CD8-positive, alpha-beta memory T cell (primary cell): ENCODE measurements around the gene ZNF212. TPM values are rescaled to one million over a fixed set of nuclear protein-coding genes. Genes with fewer than 3 reads are reported as not detected.
"Not testable (repeated sequence)": the region's sequence is repeated elsewhere in the genome, so short reads cannot be mapped to it uniquely, and the experiment has no call there.

Source experiments
- CTCF ChIA-PET: fragments of 350-600 bp; sonication (Branson Sonifier 250); formaldehyde crosslinking; loops from one replicate; lab custom pipeline; 2021; ENCODE audit warnings: antibody characterized with exemption; lab: Charles Lee
- POLR2A ChIA-PET: fragments of 350-600 bp; sonication (Branson Sonifier 250); formaldehyde crosslinking; loops from one replicate; lab custom pipeline; 2021; ENCODE audit warnings: antibody characterized with exemption; lab: Charles Lee
- DNase-seq, 5 donors: peaks; one replicate each; pipeline versions ENCODE4 v3.0.0 to v3.0.0-alpha.2; 2020 to 2022; ENCODE audit warnings: mixed read lengths in 1 of 5
- H3K27ac ChIP-seq: one replicate; pipeline ENCODE4 v1.7.0; 2013; ENCODE audit warnings: low read depth, mild to moderate bottlenecking, low read length, moderate library complexity
- H3K27me3 ChIP-seq: 2 replicates; pipeline ENCODE4 v1.7.0; 2013; ENCODE audit warnings: low read length, mild to moderate bottlenecking; ENCODE audit not compliant: insufficient read depth, poor library complexity, severe bottlenecking
- H3K36me3 ChIP-seq: 2 replicates; pipeline ENCODE4 v1.7.0; 2013; ENCODE audit warnings: mild to moderate bottlenecking, low read length, moderate library complexity; ENCODE audit not compliant: insufficient read depth
- H3K4me1 ChIP-seq: 2 replicates; pipeline ENCODE4 v1.7.0; 2013; ENCODE audit warnings: mild to moderate bottlenecking, low read length, moderate library complexity; ENCODE audit not compliant: insufficient read depth
- H3K4me3 ChIP-seq: 2 replicates; pipeline ENCODE4 v1.7.0; 2013; ENCODE audit warnings: mild to moderate bottlenecking, low read length
- H3K9me3 ChIP-seq: 2 replicates; pipeline ENCODE4 v1.7.0; 2013; ENCODE audit warnings: mild to moderate bottlenecking, low read length
- H3K27ac Mint-ChIP-seq, 8 donors: one replicate each; pipeline ENCODE4 v1.8.0; 2020 to 2021; ENCODE audit warnings: mixed read lengths in 8 of 8, mild to moderate bottlenecking in 6 of 8, inconsistent platforms in 3 of 8, moderate library complexity in 3 of 8
- H3K27me3 Mint-ChIP-seq, 2 donors: one replicate each; pipeline ENCODE4 v1.8.0; 2020 to 2021; ENCODE audit warnings: mixed read lengths in 2 of 2, mild to moderate bottlenecking in 1 of 2, moderate library complexity in 1 of 2
- H3K36me3 Mint-ChIP-seq, 3 donors: one replicate each; pipeline ENCODE4 v1.8.0; 2020 to 2021; ENCODE audit warnings: mixed read lengths in 3 of 3, inconsistent platforms in 1 of 3, mild to moderate bottlenecking in 1 of 3
- H3K4me1 Mint-ChIP-seq, 3 donors: one replicate each; pipeline ENCODE4 v1.8.0; 2020 to 2021; ENCODE audit warnings: mixed read lengths in 3 of 3, inconsistent platforms in 1 of 3, mild to moderate bottlenecking in 1 of 3
- H3K4me3 Mint-ChIP-seq, 7 donors: one replicate each; pipeline ENCODE4 v1.8.0; 2020 to 2021; ENCODE audit warnings: mixed read lengths in 7 of 7, mild to moderate bottlenecking in 6 of 7, moderate library complexity in 4 of 7, inconsistent platforms in 2 of 7
- H3K9me3 Mint-ChIP-seq, 5 donors: one replicate each; pipeline ENCODE4 v1.8.0; 2020 to 2022; ENCODE audit warnings: mixed read lengths in 5 of 5, mild to moderate bottlenecking in 3 of 5, moderate library complexity in 2 of 5, inconsistent platforms in 1 of 5
- polyA plus RNA-seq: library from polyadenylated mRNA; unstranded; fragments of 300-500 nt; fragmentation: Illumina TruSeq; gene quantifications from one replicate; pipeline ENCODE4 v1.2.3, GENCODE V29; 2021
- total RNA-seq, 2 experiments: library from RNA; stranded (reverse); gene quantifications; one replicate each; pipeline ENCODE4 v1.2.3, GENCODE V29; 2021

The ZNF212 gene
- total and polyA plus RNA-seq, 3 experiments from 2014 or later: 8.6 to 16.6 (median 14.7) TPM

- H3K4me1 ChIP-seq, H3K27me3 ChIP-seq, H3K4me3 ChIP-seq, H3K4me3 Mint-ChIP-seq, H3K27ac ChIP-seq, POLR2A ChIA-PET, DNase-seq, H3K9me3 ChIP-seq, H3K27ac Mint-ChIP-seq, H3K27me3 Mint-ChIP-seq, H3K9me3 Mint-ChIP-seq: not testable (repeated sequence)
- H3K36me3 Mint-ChIP-seq: peaks cover 0 to 58% (median 10%) of the 10 kb centered on the region in 3 donors
- H3K4me1 Mint-ChIP-seq: peaks cover 13 to 30% (median 27%) of the 10 kb centered on the region in 3 donors
- peaks cover 35% of the 10 kb centered on the region for H3K36me3 ChIP-seq
- CTCF ChIA-PET: interaction anchor here (1.2 to 3.6 kb wide), 2 partner anchors 10 to 11 kb away, joined by 4 to 20 read pairs; partner anchors contain the start of gene ZNF783
Measured at GRCh38 chr7:149250151-149250550, 10.7 kb downstream of the ZNF212 start.

DNA sequence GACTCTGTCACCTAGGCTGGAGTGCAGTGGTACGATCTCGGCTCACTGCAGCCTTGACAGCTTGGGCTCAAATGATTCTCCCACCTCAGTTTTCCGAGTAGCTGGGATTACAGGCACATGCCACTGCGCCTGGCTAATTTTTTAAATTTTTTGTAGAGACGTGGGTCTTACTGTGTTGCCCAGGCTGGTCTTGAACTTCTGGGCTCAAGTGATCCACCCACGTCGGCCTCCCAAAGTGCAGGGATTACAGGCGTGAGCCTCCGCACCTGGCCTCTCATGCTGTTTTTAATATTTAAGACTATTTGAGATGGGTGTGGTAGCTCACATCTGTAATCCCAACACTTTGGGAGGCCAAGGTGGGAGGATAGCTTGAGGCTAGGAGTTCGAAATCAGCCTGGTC lies 12.1 kb downstream of the ZNF212 start:
- H3K27ac ChIP-seq, H3K27me3 ChIP-seq, H3K9me3 ChIP-seq, H3K4me3 Mint-ChIP-seq, H3K4me3 ChIP-seq, H3K27ac Mint-ChIP-seq, H3K4me1 ChIP-seq, H3K27me3 Mint-ChIP-seq, DNase-seq, H3K9me3 Mint-ChIP-seq: not testable (repeated sequence)
- Mint-ChIP-seq H3K36me3 (peaks cover 0 to 66% (median 16%) of the 10 kb centered on the region in 3 donors), H3K4me1 (peaks cover 6 to 19% (median 18%) of the 10 kb centered on the region in 3 donors)
- CTCF ChIA-PET: interaction anchor here (3.6 kb wide), 1 partner anchor 10 kb away, joined by 20 read pairs; the partner anchor contains the start of gene ZNF783
- peaks cover 41% of the 10 kb centered on the region for H3K36me3 ChIP-seq
- POLR2A ChIA-PET: interaction anchor here (0.6 kb wide), 1 partner anchor 11 kb away, joined by 4 read pairs; no protein-coding TSS in a partner anchor

- H3K27me3 ChIP-seq: no peaks in the 10 kb centered on the region
- Mint-ChIP-seq H3K36me3 (peaks cover 0 to 69% (median 16%) of the 10 kb centered on the region in 3 donors), H3K27me3 (no peaks in the 10 kb centered on the region), H3K4me1 (peaks cover 6 to 19% (median 18%) of the 10 kb centered on the region in 3 donors), H3K9me3 (no peaks in the 10 kb centered on the region), H3K27ac (no peak overlapping the region), H3K4me3 (no peak overlapping the region)
- no peaks in the 10 kb centered on the region for H3K4me1 ChIP-seq
- ChIA-PET CTCF (interaction anchor here (3.6 kb wide), 1 partner anchor 9 kb away, joined by 20 read pairs; the partner anchor contains the start of gene ZNF783), POLR2A (interaction anchor here (0.6 kb wide), 2 partner anchors 8 to 257 kb away, joined by 3 read pairs; no protein-coding TSS in a partner anchor)
- no peaks in the 10 kb centered on the region for H3K9me3 ChIP-seq
- H3K36me3 ChIP-seq: peaks cover 41% of the 10 kb centered on the region
- no peak for DNase-seq
- no peak overlapping the region for H3K4me3 ChIP-seq
- H3K27ac ChIP-seq: no peak overlapping the region
Measured at GRCh38 chr7:149252378-149252777, 12.9 kb downstream of the ZNF212 start.

GRCh38 chr7:149253665-149254064 lies 14.2 kb downstream of the ZNF212 start:
- H3K4me3 ChIP-seq: no peak overlapping the region
- Mint-ChIP-seq H3K4me3 (no peak overlapping the region), H3K4me1 (peaks cover 2 to 15% (median 6%) of the 10 kb centered on the region in 3 donors), H3K27ac (no peak overlapping the region), H3K36me3 (peaks cover 0 to 61% (median 16%) of the 10 kb centered on the region in 3 donors), H3K27me3 (no peaks in the 10 kb centered on the region), H3K9me3 (no peaks in the 10 kb centered on the region)
- ChIA-PET CTCF (interaction anchor here (1.2 kb wide), 1 partner anchor 31 kb away, joined by 3 read pairs; no protein-coding TSS in a partner anchor), POLR2A (no interaction called here)
- H3K4me1 ChIP-seq: no peaks in the 10 kb centered on the region
- DNase-seq: no peak
- H3K36me3 ChIP-seq: peaks cover 41% of the 10 kb centered on the region
- H3K9me3 ChIP-seq: no peaks in the 10 kb centered on the region
- no peaks in the 10 kb centered on the region for H3K27me3 ChIP-seq
- no peak overlapping the region for H3K27ac ChIP-seq

GRCh38 chr7:149254181-149254858 lies 14.9 kb downstream of the ZNF212 start:
- no peaks in the 10 kb centered on the region for H3K9me3 ChIP-seq
- no peaks in the 10 kb centered on the region for H3K27me3 Mint-ChIP-seq
- H3K36me3 ChIP-seq: peaks cover 41% of the 10 kb centered on the region
- no peak overlapping the region for H3K4me3 Mint-ChIP-seq
- CTCF ChIA-PET: interaction anchor here (1.2 kb wide), 1 partner anchor 31 kb away, joined by 3 read pairs; no protein-coding TSS in a partner anchor
- no peak for DNase-seq
- no peak overlapping the region for H3K27ac ChIP-seq
- no peak overlapping the region for H3K4me3 ChIP-seq
- no peaks in the 10 kb centered on the region for H3K27me3 ChIP-seq
- POLR2A ChIA-PET: no interaction called here
- H3K9me3 Mint-ChIP-seq: no peaks in the 10 kb centered on the region
- H3K36me3 Mint-ChIP-seq: peaks cover 0 to 59% (median 16%) of the 10 kb centered on the region in 3 donors
- no peaks in the 10 kb centered on the region for H3K4me1 ChIP-seq
- peak overlapping the region in 1 of 8 donors; percentile 43 for H3K27ac Mint-ChIP-seq
- H3K4me1 Mint-ChIP-seq: peaks cover 0 to 8% (median under 1%) of the 10 kb centered on the region in 3 donors

GRCh38 chr7:149255174-149255573 lies 15.7 kb downstream of the ZNF212 start:
- no peak overlapping the region for H3K27ac ChIP-seq
- H3K27ac Mint-ChIP-seq: peak overlapping the region in 2 of 8 donors; percentile 19 to 51
- H3K27me3 Mint-ChIP-seq: no peaks in the 10 kb centered on the region
- H3K36me3 Mint-ChIP-seq: peaks cover 0 to 56% (median 16%) of the 10 kb centered on the region in 3 donors
- POLR2A ChIA-PET: no interaction called here
- peaks cover 0 to 8% (median 0%) of the 10 kb centered on the region in 3 donors for H3K4me1 Mint-ChIP-seq
- no peak overlapping the region for H3K4me3 ChIP-seq
- no peaks in the 10 kb centered on the region for H3K9me3 Mint-ChIP-seq
- peaks cover 38% of the 10 kb centered on the region for H3K36me3 ChIP-seq
- H3K4me1 ChIP-seq: no peaks in the 10 kb centered on the region
- CTCF ChIA-PET: no interaction called here
- no peak for DNase-seq
- H3K9me3 ChIP-seq: no peaks in the 10 kb centered on the region
- no peaks in the 10 kb centered on the region for H3K27me3 ChIP-seq
- no peak overlapping the region for H3K4me3 Mint-ChIP-seq

DNA sequence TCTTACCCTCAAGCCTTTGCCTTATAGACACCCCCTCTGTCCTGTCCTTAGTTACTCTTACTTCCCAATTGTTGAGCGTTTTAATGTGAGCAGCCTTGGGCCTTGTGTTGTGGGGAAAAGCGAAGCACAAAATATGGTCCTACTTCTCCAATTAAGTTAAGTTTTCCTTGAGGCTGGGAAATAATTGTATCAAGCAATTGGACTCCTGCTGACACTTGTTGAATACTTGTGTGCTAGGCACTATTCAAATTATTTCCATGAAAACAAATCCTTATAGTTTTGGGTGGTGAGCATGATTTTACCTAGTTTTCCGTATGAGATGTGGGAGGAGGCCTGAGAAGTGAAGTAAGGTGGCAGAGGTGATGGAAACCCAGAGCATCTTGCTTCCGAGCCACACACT lies 17.1 kb downstream of the ZNF212 start:
- no peak overlapping the region for H3K27ac ChIP-seq
- H3K4me1 ChIP-seq: peaks cover 5% of the 10 kb centered on the region
- no peaks in the 10 kb centered on the region for H3K9me3 ChIP-seq
- ChIA-PET CTCF (no interaction called here), POLR2A (no interaction called here)
- Mint-ChIP-seq H3K36me3 (peaks cover 0 to 48% (median 16%) of the 10 kb centered on the region in 3 donors), H3K27me3 (no peaks in the 10 kb centered on the region), H3K4me3 (peak overlapping the region in 1 of 7 donors; percentile 31), H3K27ac (peak overlapping the region in 1 of 8 donors; percentile 54), H3K9me3 (no peaks in the 10 kb centered on the region), H3K4me1 (peaks cover 5 to 15% (median 6%) of the 10 kb centered on the region in 3 donors)
- no peak for DNase-seq
- no peak overlapping the region for H3K4me3 ChIP-seq
- peaks cover 32% of the 10 kb centered on the region for H3K36me3 ChIP-seq
- no peaks in the 10 kb centered on the region for H3K27me3 ChIP-seq

- Histone ChIP-seq H3K27me3 (no peaks in the 10 kb centered on the region), H3K36me3 (peaks cover 27% of the 10 kb centered on the region), H3K4me1 (peaks cover 6% of the 10 kb centered on the region), H3K27ac (no peak overlapping the region), H3K4me3 (no peak overlapping the region), H3K9me3 (no peaks in the 10 kb centered on the region)
- H3K27me3 Mint-ChIP-seq: no peaks in the 10 kb centered on the region
- ChIA-PET POLR2A (no interaction called here), CTCF (no interaction called here)
- peak overlapping the region in 3 of 8 donors; percentile 2 to 82 (median 21) for H3K27ac Mint-ChIP-seq
- peaks cover 6 to 17% (median 8%) of the 10 kb centered on the region in 3 donors for H3K4me1 Mint-ChIP-seq
- no peak for DNase-seq
- peaks cover 0 to 43% (median 14%) of the 10 kb centered on the region in 3 donors for H3K36me3 Mint-ChIP-seq
- H3K4me3 Mint-ChIP-seq: no peak overlapping the region
- H3K9me3 Mint-ChIP-seq: no peaks in the 10 kb centered on the region
Measured at GRCh38 chr7:149257146-149257545, 17.7 kb downstream of the ZNF212 start.
